Ishikawa (cell line): ENCODE measurements around the gene RSAD1.

Source experiments
- CREB1 ChIP-seq: IDR thresholded peaks from 2 replicates; pipeline ENCODE4 v1.6.1; 2012; ENCODE audit warnings: low read depth
- EP300 ChIP-seq: IDR thresholded peaks from 2 replicates; pipeline ENCODE4 v1.6.1; 2012; ENCODE audit warnings: borderline replicate concordance
- RAD21 ChIP-seq: IDR thresholded peaks from 2 replicates; pipeline ENCODE4 v1.6.1; 2012; ENCODE audit warnings: low read depth
- TAF1 ChIP-seq: IDR thresholded peaks from 2 replicates; pipeline ENCODE4 v1.6.1; 2012; ENCODE audit warnings: low read depth, mild to moderate bottlenecking
- USF1 ChIP-seq: IDR thresholded peaks from 2 replicates; pipeline ENCODE4 v1.6.1; 2012

GRCh38 chr17:50451943-50452629, 26.6 kb upstream of the RSAD1 start:
- TF ChIP-seq TAF1 (no peak), CREB1 (no peak), EP300 (no peak), RAD21 (no peak), USF1 (no peak)
